Neuronal stem cell (in vitro differentiated cells): ENCODE results near the gene TSTD1.
"Not testable (repeated sequence)": the region's sequence is repeated elsewhere in the genome, so short reads cannot be mapped to it uniquely, and the experiment has no call there.

Experiments used
- DNase-seq: peaks from one replicate; pipeline ENCODE4 v3.0.0-alpha.2; 2013; ENCODE audit warnings: low spot score
- H2AFZ ChIP-seq: one replicate; pipeline ENCODE4 v1.6.1; 2013; ENCODE audit warnings: mild to moderate bottlenecking, low read length, inconsistent platforms
- H2AK5ac ChIP-seq: 2 replicates; pipeline ENCODE4 v1.6.1; 2013; ENCODE audit warnings: low read depth, mild to moderate bottlenecking, inconsistent platforms, low read length, moderate library complexity, mixed read lengths
- H2BK120ac ChIP-seq: 2 replicates; pipeline ENCODE4 v1.6.1; 2013; ENCODE audit warnings: low read depth, mild to moderate bottlenecking, inconsistent platforms, low read length, moderate library complexity, mixed read lengths
- H2BK12ac ChIP-seq: one replicate; pipeline ENCODE4 v1.6.1; 2013; ENCODE audit warnings: low read length, inconsistent platforms
- H2BK15ac ChIP-seq: 2 replicates; pipeline ENCODE4 v1.6.1; 2013; ENCODE audit warnings: mild to moderate bottlenecking, low read length, inconsistent platforms, mixed read lengths
- H2BK5ac ChIP-seq: one replicate; pipeline ENCODE4 v1.6.1; 2013; ENCODE audit warnings: inconsistent platforms, mild to moderate bottlenecking, low read length, moderate library complexity
- H3K14ac ChIP-seq: one replicate; pipeline ENCODE4 v1.6.1; 2013; ENCODE audit warnings: low read length, inconsistent platforms
- H3K18ac ChIP-seq: 2 replicates; pipeline ENCODE4 v1.6.1; 2013; ENCODE audit warnings: low read length, inconsistent platforms
- H3K23ac ChIP-seq: 2 replicates; pipeline ENCODE4 v1.6.1; 2013; ENCODE audit warnings: low read depth, mild to moderate bottlenecking, mixed read lengths, low read length, inconsistent platforms; ENCODE audit not compliant: poor library complexity
- H3K27ac ChIP-seq: replicated peaks from 3 replicates; pipeline ENCODE4 v1.5.1; 2013; ENCODE audit warnings: low read length, inconsistent platforms
- H3K27me3 ChIP-seq, 3 experiments: 2 replicates each; pipeline ENCODE4 v1.6.1; 2013; ENCODE audit warnings: low read length in 3 of 3, mild to moderate bottlenecking in 2 of 3, inconsistent platforms in 1 of 3, low read depth in 1 of 3, mixed read lengths in 1 of 3, moderate library complexity in 1 of 3; ENCODE audit not compliant: control insufficient read depth in 3 of 3, insufficient read depth in 3 of 3
- H3K36me3 ChIP-seq, 2 donors: replicated peaks in 1 of 2; 2 replicates each; pipeline ENCODE4 v1.6.1; 2013; ENCODE audit warnings: low read length in 2 of 2; ENCODE audit not compliant: control insufficient read depth in 2 of 2, insufficient read depth in 2 of 2
- H3K4ac ChIP-seq: 2 replicates; pipeline ENCODE4 v1.6.1; 2013; ENCODE audit warnings: inconsistent platforms, mild to moderate bottlenecking, low read length, moderate library complexity
- H3K4me1 ChIP-seq, 2 donors: 1 replicate in 1 of 2; 2 replicates in 1 of 2; pipeline ENCODE4 v1.6.1; 2013; ENCODE audit warnings: low read length in 2 of 2, low read depth in 1 of 2; ENCODE audit not compliant: control insufficient read depth in 2 of 2, insufficient read depth in 1 of 2
- H3K4me2 ChIP-seq: one replicate; pipeline ENCODE4 v1.6.1; 2013; ENCODE audit warnings: mild to moderate bottlenecking, low read length, inconsistent platforms; ENCODE audit not compliant: insufficient read depth, poor library complexity, severe bottlenecking
- H3K4me3 ChIP-seq, 2 donors: 2 replicates each; pipeline ENCODE4 v1.5.1; 2013; ENCODE audit warnings: low read length in 2 of 2, mild to moderate bottlenecking in 2 of 2, inconsistent platforms in 1 of 2, moderate library complexity in 1 of 2
- H3K79me1 ChIP-seq: one replicate; pipeline ENCODE4 v1.6.1; 2013; ENCODE audit warnings: low read depth, mild to moderate bottlenecking, inconsistent platforms, low read length, moderate library complexity
- H3K9ac ChIP-seq: one replicate; pipeline ENCODE4 v1.6.1; 2013; ENCODE audit warnings: mild to moderate bottlenecking, low read depth, low read length, inconsistent platforms; ENCODE audit not compliant: poor library complexity
- H3K9me3 ChIP-seq, 2 donors: replicated peaks in 1 of 2; 2 replicates each; pipeline versions ENCODE3 to v1.6.1; 2013; ENCODE audit warnings: low read length in 2 of 2, mild to moderate bottlenecking in 2 of 2, inconsistent platforms in 1 of 2, low read depth in 1 of 2, mixed read lengths in 1 of 2, moderate library complexity in 1 of 2; ENCODE audit not compliant: control insufficient read depth in 2 of 2, insufficient read depth in 1 of 2
- H4K8ac ChIP-seq: one replicate; pipeline ENCODE4 v1.6.1; 2013; ENCODE audit warnings: low read depth, mild to moderate bottlenecking, inconsistent platforms, low read length, moderate library complexity
- H4K91ac ChIP-seq: one replicate; pipeline ENCODE4 v1.6.1; 2013; ENCODE audit warnings: low read length, low read depth, mild to moderate bottlenecking, inconsistent platforms; ENCODE audit not compliant: poor library complexity
- WGBS, 2 donors: extraction: QIAGEN DNeasy Blood & Tissue Kit; methylation state at CpG; one replicate each; pipeline ENCODE4 v1.1.7; 2013; ENCODE audit warnings: missing lambda C conversion rate in 2 of 2, mixed read lengths in 1 of 2; ENCODE audit not compliant: insufficient read length in 2 of 2, insufficient replicate concordance in 1 of 2; ENCODE audit errors: extremely low coverage in 2 of 2; 5-methylcytosine and 5-hydroxymethylcytosine counted together

Gene TSTD1

GRCh38 chr1:161017756-161018630 is 20.8 kb downstream of the TSTD1 start:
- H3K9ac ChIP-seq, result no peak overlapping the region
- H3K18ac ChIP-seq, result no peak overlapping the region
- no peak for DNase-seq
- no peak overlapping the region for H4K91ac ChIP-seq
- peaks cover 6 to 17% of the 10 kb centered on the region in 2 donors for H3K4me1 ChIP-seq
- no peaks in the 10 kb centered on the region for H3K9me3 ChIP-seq
- H3K27me3 ChIP-seq, result peaks cover 0 to 42% (median 0%) of the 10 kb centered on the region in 3 experiments
- no peak overlapping the region for H3K27ac ChIP-seq
- no peak overlapping the region for H4K8ac ChIP-seq
- no peak overlapping the region for H3K23ac ChIP-seq
- H2BK120ac ChIP-seq, result no peak overlapping the region
- no peak overlapping the region for H2BK12ac ChIP-seq
- H2AFZ ChIP-seq, result no peak overlapping the region
- WGBS, 2 donors, result no CpG with 5 or more reads among the region's 5 CpGs
- H2BK5ac ChIP-seq, result no peak overlapping the region
- H3K36me3 ChIP-seq, result no peaks in the 10 kb centered on the region
- H2AK5ac ChIP-seq, result no peak overlapping the region
- H2BK15ac ChIP-seq, result no peak overlapping the region
- H3K79me1 ChIP-seq, result no peaks in the 10 kb centered on the region
- no peak overlapping the region for H3K4ac ChIP-seq
- H3K14ac ChIP-seq, result no peak overlapping the region
- H3K4me3 ChIP-seq, result no peak overlapping the region
- no peak overlapping the region for H3K4me2 ChIP-seq

DNA sequence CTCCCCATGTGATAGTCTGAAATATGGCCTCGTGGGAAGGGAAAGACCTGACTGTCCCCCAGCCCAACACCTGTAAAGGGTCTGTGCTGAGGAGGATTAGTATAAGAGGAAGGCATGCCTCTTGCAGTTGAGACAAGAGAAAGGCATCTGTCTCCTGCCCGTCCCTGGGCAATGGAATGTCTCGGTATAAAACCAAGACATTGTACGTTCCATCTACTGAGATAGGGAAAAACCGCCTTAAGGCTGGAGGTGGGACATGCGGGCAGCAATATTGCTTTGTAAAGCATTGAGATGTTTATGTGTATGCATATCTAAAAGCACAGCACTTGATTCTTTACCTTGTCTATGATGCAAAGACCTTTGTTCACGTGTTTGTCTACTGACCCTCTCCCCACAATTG is 21.6 kb downstream of the TSTD1 start:
- not testable (repeated sequence) for H2BK120ac ChIP-seq, H2AFZ ChIP-seq, H3K4ac ChIP-seq, H2BK15ac ChIP-seq, H3K27ac ChIP-seq, H3K18ac ChIP-seq, H3K36me3 ChIP-seq, H3K14ac ChIP-seq, H3K79me1 ChIP-seq, H2BK5ac ChIP-seq, H3K4me2 ChIP-seq, H3K9ac ChIP-seq, H2BK12ac ChIP-seq, H4K91ac ChIP-seq, H2AK5ac ChIP-seq, H3K23ac ChIP-seq, DNase-seq, H3K9me3 ChIP-seq, H4K8ac ChIP-seq, H3K4me3 ChIP-seq
- no CpG with 5 or more reads among the region's 7 CpGs for WGBS, 2 donors
- H3K4me1 ChIP-seq, result peaks cover 6 to 17% of the 10 kb centered on the region in 2 donors
- peaks cover 0 to 36% (median 0%) of the 10 kb centered on the region in 3 experiments for H3K27me3 ChIP-seq

DNA sequence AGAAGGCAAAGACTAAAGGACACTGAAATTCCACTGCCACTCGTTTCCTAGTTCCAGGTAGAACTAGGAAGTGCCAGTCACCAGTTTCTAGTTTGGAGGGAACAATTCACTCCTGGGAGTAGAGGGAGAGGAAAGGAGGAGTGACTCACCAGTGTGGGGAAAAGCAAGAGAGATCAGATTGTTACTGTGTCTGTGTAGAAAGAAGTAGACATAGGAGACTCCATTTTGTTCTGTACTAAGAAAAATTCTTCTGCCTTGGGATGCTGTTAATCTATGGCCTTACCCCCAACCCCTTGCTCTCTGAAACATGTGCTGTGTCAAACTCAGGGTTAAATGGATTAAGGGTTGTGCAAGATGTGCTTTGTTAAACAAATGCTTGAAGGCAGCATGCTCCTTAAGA is 22.1 kb downstream of the TSTD1 start:
- not testable (repeated sequence) for H3K9me3 ChIP-seq, H2AK5ac ChIP-seq, H3K79me1 ChIP-seq, H3K36me3 ChIP-seq, H3K14ac ChIP-seq, H3K4me3 ChIP-seq, H3K27ac ChIP-seq, H2BK15ac ChIP-seq, H2BK120ac ChIP-seq, H3K18ac ChIP-seq, H3K4ac ChIP-seq, H2AFZ ChIP-seq, H3K9ac ChIP-seq, H3K23ac ChIP-seq, H2BK12ac ChIP-seq, H4K8ac ChIP-seq, H4K91ac ChIP-seq, H3K4me2 ChIP-seq, DNase-seq, H2BK5ac ChIP-seq
- Histone ChIP-seq H3K27me3 (peaks cover 0 to 31% (median 0%) of the 10 kb centered on the region in 3 experiments), H3K4me1 (peaks cover 6 to 17% of the 10 kb centered on the region in 2 donors)
- WGBS, 2 donors, result no CpG with 5 or more reads among the region's 1 CpG

DNA sequence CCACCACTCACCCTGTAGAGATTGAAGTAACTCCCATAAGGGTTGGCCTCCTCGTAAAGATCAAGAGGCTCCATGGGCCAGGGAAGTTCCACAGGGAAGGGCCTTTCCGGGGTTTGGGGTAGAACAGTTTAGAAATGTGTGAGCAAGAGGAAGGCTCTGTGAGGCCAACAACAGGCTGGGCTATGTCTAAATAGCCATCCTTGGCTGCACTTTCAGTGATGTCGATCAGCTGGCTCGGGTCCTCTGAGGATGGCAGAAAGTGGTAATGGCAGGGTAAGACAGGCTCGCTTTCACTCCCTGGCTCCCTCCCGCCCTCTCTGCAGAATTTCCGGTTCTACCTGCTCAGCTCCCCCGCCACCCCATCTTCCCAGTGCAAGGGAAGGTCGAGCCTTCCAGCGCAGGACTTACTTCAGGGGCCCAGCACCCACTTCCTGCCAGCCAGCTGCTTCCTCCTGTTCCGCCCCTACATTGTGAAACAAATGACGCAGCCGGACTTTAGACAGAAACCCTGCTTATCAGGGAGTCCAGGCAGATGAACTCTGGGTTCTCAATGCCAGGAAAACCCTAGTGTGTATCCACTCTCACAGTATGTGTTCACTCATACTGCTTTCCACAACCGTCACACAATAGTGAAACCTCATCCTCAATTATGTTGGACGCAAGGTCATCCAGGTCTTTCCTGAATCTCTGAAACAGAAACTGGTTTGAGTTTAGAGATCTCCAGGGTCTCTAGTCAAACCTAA is 25.1 kb downstream of the TSTD1 start:
- H4K8ac ChIP-seq, result no peak overlapping the region
- H2AFZ ChIP-seq, result peak overlapping the region; percentile 78
- no peak overlapping the region for H3K14ac ChIP-seq
- no peak overlapping the region for H2BK5ac ChIP-seq
- H3K4me2 ChIP-seq, result no peak overlapping the region
- H3K36me3 ChIP-seq, result no peaks in the 10 kb centered on the region
- H2BK15ac ChIP-seq, result no peak overlapping the region
- DNase-seq, result no peak
- H3K79me1 ChIP-seq, result no peaks in the 10 kb centered on the region
- no peak overlapping the region for H3K4me3 ChIP-seq
- H3K4me1 ChIP-seq, result peaks cover 4 to 8% of the 10 kb centered on the region in 2 donors
- H3K23ac ChIP-seq, result peak overlapping the region; percentile 3
- H2BK12ac ChIP-seq, result no peak overlapping the region
- H3K27ac ChIP-seq, result no peak overlapping the region
- H3K9ac ChIP-seq, result no peak overlapping the region
- H2AK5ac ChIP-seq, result no peak overlapping the region
- no peak overlapping the region for H2BK120ac ChIP-seq
- H4K91ac ChIP-seq, result no peak overlapping the region
- H3K18ac ChIP-seq, result no peak overlapping the region
- no CpG with 5 or more reads among the region's 15 CpGs for WGBS, 2 donors
- no peaks in the 10 kb centered on the region for H3K9me3 ChIP-seq
- no peak overlapping the region for H3K4ac ChIP-seq
- H3K27me3 ChIP-seq, result peaks cover 0 to 4% (median 0%) of the 10 kb centered on the region in 3 experiments
